Activated CD8-positive, alpha-beta T cell treated with anti-CD3 and anti-CD28 coated beads, Interleukin-2, amount 10 ng/mL, durations not matched to agents 7 days and 5 days (primary cell): Measurements from ENCODE around the gene CDHR4. TPM values are rescaled to one million over a fixed set of nuclear protein-coding genes. Genes with fewer than 3 reads are reported as not detected.
A peak's percentile ranks its signal among the peaks of the same experiment; 100 is the strongest.
"Not testable (repeated sequence)": the region's sequence is repeated elsewhere in the genome, so short reads cannot be mapped to it uniquely, and the experiment has no call there.

Experiments
- ATAC-seq: fragments of 150-1000 bp; cut with Tn5 transposase; one replicate; pipeline ENCODE4 v1.10.0; 2021; ENCODE audit warnings: moderate library complexity
- CTCF ChIA-PET: fragments of 350-600 bp; sonication (Branson Sonifier 250); formaldehyde crosslinking; loops from one replicate; lab custom pipeline; 2021; ENCODE audit warnings: antibody characterized with exemption; lab: Charles Lee
- POLR2A ChIA-PET: fragments of 350-600 bp; sonication (Branson Sonifier 250); formaldehyde crosslinking; loops from one replicate; lab custom pipeline; 2021; ENCODE audit warnings: antibody characterized with exemption; lab: Charles Lee
- DNase-seq: peaks from one replicate; pipeline ENCODE4 v3.0.0-alpha.2; 2020
- H3K27ac Mint-ChIP-seq: one replicate; pipeline ENCODE4 v1.8.0; 2021; ENCODE audit warnings: mild to moderate bottlenecking, mixed read lengths
- H3K27me3 Mint-ChIP-seq: one replicate; pipeline ENCODE4 v1.8.0; 2021; ENCODE audit warnings: low read depth, mixed read lengths
- H3K36me3 Mint-ChIP-seq: one replicate; pipeline ENCODE4 v1.8.0; 2021; ENCODE audit warnings: low read depth, mixed read lengths
- H3K4me1 Mint-ChIP-seq: one replicate; pipeline ENCODE4 v1.8.0; 2021; ENCODE audit warnings: low read depth, mixed read lengths
- H3K4me3 Mint-ChIP-seq: one replicate; pipeline ENCODE4 v1.8.0; 2021; ENCODE audit warnings: mild to moderate bottlenecking, mixed read lengths
- H3K9me3 Mint-ChIP-seq: one replicate; pipeline ENCODE4 v1.8.0; 2022; ENCODE audit warnings: mixed read lengths; ENCODE audit not compliant: insufficient read depth
- total RNA-seq, 2 experiments: library from RNA; stranded (reverse); gene quantifications; one replicate each; pipeline ENCODE4 v1.2.3, GENCODE V29; 2021

Gene CDHR4
- total RNA-seq, 2 experiments from 2014 or later = not detected

DNA sequence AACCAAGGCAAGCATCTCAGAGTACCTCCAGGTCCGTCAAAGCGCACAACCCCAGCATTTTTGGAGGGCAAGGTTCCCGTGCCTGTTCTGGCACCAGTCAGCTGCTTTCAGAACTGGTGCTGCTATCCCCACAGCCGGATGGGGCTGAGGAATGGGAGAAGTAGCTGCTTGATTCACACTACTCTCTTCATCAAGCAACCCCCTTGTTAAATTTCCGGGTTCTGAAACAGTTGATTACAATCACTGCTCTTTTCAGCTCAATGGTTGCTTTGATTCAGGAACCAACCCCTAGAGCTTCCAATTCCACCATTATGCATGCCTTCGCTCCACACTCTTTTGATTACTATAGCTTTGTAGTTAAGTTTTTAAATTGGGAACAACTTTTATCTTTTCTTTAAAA lies 26.3 kb upstream of the CDHR4 start:
- H3K27ac Mint-ChIP-seq = no peak overlapping the region
- no peak overlapping the region for H3K4me3 Mint-ChIP-seq
- POLR2A ChIA-PET = interaction anchor here (0.6 kb wide), 1 partner anchor 107 kb away, joined by 3 read pairs; the partner anchor contains the start of gene AMIGO3
- H3K4me1 Mint-ChIP-seq = no peaks in the 10 kb centered on the region
- DNase-seq (no peak), ATAC-seq (no peak)
- CTCF ChIA-PET = interaction anchor here (3.0 to 3.3 kb wide), 2 partner anchors 13 to 24 kb away, joined by 14 to 19 read pairs; partner anchors contain the start of gene INKA1
- H3K27me3 Mint-ChIP-seq = no peaks in the 10 kb centered on the region
- no peaks in the 10 kb centered on the region for H3K9me3 Mint-ChIP-seq
- H3K36me3 Mint-ChIP-seq = peaks cover 14% of the 10 kb centered on the region

- H3K36me3 Mint-ChIP-seq, ATAC-seq, H3K27ac Mint-ChIP-seq, H3K4me3 Mint-ChIP-seq, H3K9me3 Mint-ChIP-seq, DNase-seq, H3K4me1 Mint-ChIP-seq, H3K27me3 Mint-ChIP-seq: not testable (repeated sequence)
- POLR2A ChIA-PET = interaction anchor here (0.6 to 1.2 kb wide), 2 partner anchors 37 to 860 kb away, joined by 3 read pairs; partner anchors contain the start of gene IP6K1
- CTCF ChIA-PET = interaction anchor here (1.7 kb wide), 1 partner anchor 16 kb away, joined by 9 read pairs; no protein-coding TSS in a partner anchor
These were observed 23.5 kb upstream of the CDHR4 start for GRCh38 chr3:49823131-49823530.

- no peaks in the 10 kb centered on the region for H3K9me3 Mint-ChIP-seq
- H3K4me1 Mint-ChIP-seq = peaks cover 34% of the 10 kb centered on the region
- peak within 1 kb of the TSS; percentile 97 for H3K4me3 Mint-ChIP-seq
- peak within 1 kb of the TSS; percentile 98 for H3K27ac Mint-ChIP-seq
- ATAC-seq = peak; percentile 95
- POLR2A ChIA-PET = interaction anchor here (0.6 to 2.9 kb wide), 7 partner anchors 9 to 537 kb away, joined by 3 to 18 read pairs (median 3); partner anchors contain the start of genes CYB561D2, INKA1, IP6K1 and NPRL2
- no peaks in the 10 kb centered on the region for H3K27me3 Mint-ChIP-seq
- CTCF ChIA-PET = interaction anchor here (0.8 to 16.3 kb wide), 9 partner anchors 10 to 274 kb away, joined by 3 to 305 read pairs (median 3); partner anchors contain the start of genes AMIGO3, CDHR4 and INKA1
- peaks cover 40% of the 10 kb centered on the region for H3K36me3 Mint-ChIP-seq
- peak; percentile 63 for DNase-seq
These were observed 14.0 kb upstream of the CDHR4 start, which contains the start of gene UBA7 for GRCh38 chr3:49813497-49814174. UBA7 (minus strand) TSS chr3:49813953; CDS start chr3:49813787, 166 bp downstream.

DNA sequence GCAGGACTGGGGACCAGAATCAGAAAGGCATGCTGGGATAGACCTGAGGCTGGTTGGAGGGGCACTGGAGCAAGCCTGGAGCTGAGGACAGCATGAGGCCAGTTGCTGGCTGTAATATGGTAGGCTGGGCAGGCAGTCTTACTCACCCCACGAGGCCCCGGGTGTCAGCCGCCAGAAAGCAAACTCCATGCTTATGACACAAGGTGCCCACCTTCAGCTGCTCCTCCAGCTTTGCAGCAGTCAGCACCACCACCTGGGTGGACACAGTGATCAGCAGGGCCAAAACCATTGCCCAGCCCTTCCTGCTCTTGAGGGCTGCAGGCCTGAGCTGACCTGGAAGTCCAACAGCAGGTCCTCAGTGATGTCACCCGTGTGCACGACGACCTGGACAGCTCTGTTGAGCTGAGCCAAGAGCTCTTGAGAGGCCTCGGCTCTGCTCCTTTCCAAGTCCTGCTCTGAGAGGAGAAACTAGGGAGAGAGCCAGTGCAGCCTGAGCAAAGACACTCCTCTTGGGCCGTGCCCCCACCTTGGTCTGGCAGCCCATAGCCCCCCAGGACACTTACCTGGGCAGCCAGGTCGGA lies 13.3 kb upstream of the CDHR4 start:
- Mint-ChIP-seq H3K27ac (peak overlapping the region; percentile 98), H3K9me3 (no peaks in the 10 kb centered on the region), H3K4me3 (peak overlapping the region; percentile 97), H3K36me3 (peaks cover 44% of the 10 kb centered on the region), H3K4me1 (peaks cover 41% of the 10 kb centered on the region), H3K27me3 (no peaks in the 10 kb centered on the region)
- ChIA-PET POLR2A (interaction anchor here (0.6 to 2.9 kb wide), 7 partner anchors 8 to 537 kb away, joined by 3 to 18 read pairs (median 3); partner anchors contain the start of genes CYB561D2, INKA1, IP6K1 and NPRL2), CTCF (interaction anchor here (0.8 to 16.3 kb wide), 9 partner anchors 9 to 273 kb away, joined by 3 to 305 read pairs (median 3); partner anchors contain the start of genes AMIGO3, CDHR4, INKA1 and IP6K1)
- no peak for DNase-seq
- ATAC-seq = no peak

DNA sequence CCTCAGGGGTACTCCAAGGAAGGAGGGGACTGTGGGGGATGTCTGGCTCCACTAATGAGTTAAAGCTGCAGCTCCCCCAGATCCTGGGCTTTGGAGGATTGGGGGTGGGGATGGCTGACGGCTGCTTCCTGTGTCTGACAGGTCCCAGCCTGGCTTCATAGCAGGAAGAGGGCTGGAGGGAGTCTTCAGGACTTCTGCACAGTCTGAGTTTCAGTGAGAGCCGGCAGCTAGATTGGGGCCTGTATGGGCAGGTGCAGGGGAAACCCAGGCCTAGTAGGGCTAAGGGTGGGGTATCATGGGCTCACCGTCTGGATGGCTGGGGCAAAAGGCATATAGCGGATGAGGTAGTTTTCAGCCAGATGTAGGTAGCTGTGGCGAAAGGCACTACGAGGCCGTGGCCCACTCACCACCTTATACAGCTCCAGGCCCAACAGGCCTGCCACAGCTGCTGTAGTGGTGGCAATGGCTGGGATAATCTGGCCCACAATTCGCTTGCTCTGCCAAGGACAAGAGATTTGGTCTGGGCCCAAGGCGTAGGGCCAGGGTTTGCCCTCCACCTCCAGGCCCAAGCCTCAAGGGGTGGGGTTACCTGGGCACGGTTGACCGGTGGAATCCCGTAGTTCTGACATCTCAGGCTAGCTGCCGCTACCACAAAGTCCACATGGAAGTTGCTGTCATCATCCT lies 7.9 kb upstream of the CDHR4 start:
- ATAC-seq (no peak), DNase-seq (no peak)
- Mint-ChIP-seq H3K27me3 (no peaks in the 10 kb centered on the region), H3K9me3 (no peaks in the 10 kb centered on the region), H3K27ac (peak overlapping the region; percentile 77), H3K4me3 (no peak overlapping the region), H3K4me1 (peaks cover 72% of the 10 kb centered on the region), H3K36me3 (peaks cover 49% of the 10 kb centered on the region)
- CTCF ChIA-PET = interaction anchor here (0.8 to 16.3 kb wide), 3 partner anchors 29 to 135 kb away, joined by 3 to 305 read pairs (median 3); no protein-coding TSS in a partner anchor
- POLR2A ChIA-PET = no interaction called here

DNA sequence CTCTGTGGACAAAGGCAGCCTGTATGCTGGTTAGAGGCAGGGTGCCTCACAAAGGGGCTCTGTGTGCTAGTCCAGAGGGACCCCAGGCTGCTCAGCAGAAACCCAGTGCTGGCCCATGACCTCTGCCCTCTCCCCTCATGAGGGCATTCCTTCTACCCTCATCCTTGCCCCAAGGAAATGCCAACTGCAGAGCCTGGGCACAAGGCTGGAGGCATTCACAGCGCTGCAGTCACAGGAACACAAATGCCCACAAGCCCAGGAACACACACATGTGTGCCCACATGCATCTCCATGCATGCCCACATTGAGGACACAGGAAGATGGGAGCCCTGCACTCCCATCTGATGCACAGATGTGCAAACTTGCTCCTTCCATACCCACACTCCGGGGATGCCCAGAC lies 7.2 kb upstream of the CDHR4 start:
- DNase-seq = no peak
- Mint-ChIP-seq H3K27ac (peak overlapping the region; percentile 77), H3K27me3 (peaks cover 4% of the 10 kb centered on the region), H3K4me3 (peak overlapping the region; percentile 38), H3K9me3 (no peaks in the 10 kb centered on the region), H3K36me3 (peaks cover 44% of the 10 kb centered on the region), H3K4me1 (peaks cover 70% of the 10 kb centered on the region)
- ChIA-PET CTCF (interaction anchor here (0.8 to 16.3 kb wide), 2 partner anchors 29 to 134 kb away, joined by 3 to 305 read pairs; no protein-coding TSS in a partner anchor), POLR2A (interaction anchor here (0.5 to 4.2 kb wide), 2 partner anchors 10 to 20 kb away, joined by 3 to 23 read pairs; partner anchors contain the start of gene IP6K1)
- ATAC-seq = no peak

GRCh38 chr3:49805897-49806701 lies 6.4 kb upstream of the CDHR4 start:
- ATAC-seq = no peak
- H3K27ac Mint-ChIP-seq = peak overlapping the region; percentile 77
- peak; percentile 67 for DNase-seq

DNA sequence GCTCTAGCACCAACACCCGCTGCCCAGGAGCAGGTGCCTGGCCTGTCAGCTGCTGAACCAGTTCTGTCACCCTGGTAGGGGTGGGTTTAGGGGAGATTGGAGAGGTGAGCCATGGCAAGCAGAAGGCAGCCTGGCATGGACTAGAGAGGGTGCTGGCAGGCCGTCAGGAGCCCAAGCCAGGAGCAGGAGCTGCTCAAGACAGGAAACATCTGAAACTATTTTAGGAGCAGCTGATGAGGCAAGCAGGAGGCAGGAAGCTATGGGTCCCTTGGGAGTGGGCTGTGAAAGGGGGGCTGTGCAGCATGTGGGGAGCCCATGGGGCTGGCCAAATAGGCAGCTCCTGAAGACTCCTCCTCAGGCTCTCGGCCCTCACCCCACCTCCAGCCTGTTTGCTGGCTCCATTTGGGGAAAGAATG lies 5.7 kb upstream of the CDHR4 start:
- Mint-ChIP-seq H3K27ac (peak overlapping the region; percentile 77), H3K4me1 (peaks cover 60% of the 10 kb centered on the region), H3K4me3 (no peak overlapping the region), H3K9me3 (no peaks in the 10 kb centered on the region), H3K27me3 (peaks cover 14% of the 10 kb centered on the region), H3K36me3 (peaks cover 31% of the 10 kb centered on the region)
- ChIA-PET CTCF (interaction anchor here (0.7 to 16.3 kb wide), 6 partner anchors 7 to 356 kb away, joined by 4 to 305 read pairs (median 12); partner anchors contain the start of genes AMIGO3 and UBA7), POLR2A (interaction anchor here (1.1 to 4.2 kb wide), 2 partner anchors 8 to 19 kb away, joined by 3 to 23 read pairs; partner anchors contain the start of gene IP6K1)
- DNase-seq = no peak
- ATAC-seq = no peak

More at GRCh38 chr3:49805897-49806701, 6.4 kb upstream of the CDHR4 start:
- ChIA-PET POLR2A (interaction anchor here (0.5 to 4.2 kb wide), 2 partner anchors 10 to 20 kb away, joined by 3 to 23 read pairs; partner anchors contain the start of gene IP6K1), CTCF (interaction anchor here (1.7 to 16.3 kb wide), 3 partner anchors 7 to 87 kb away, joined by 4 to 305 read pairs (median 39); partner anchors contain the start of genes AMIGO3 and UBA7)
- Mint-ChIP-seq H3K4me3 (peak overlapping the region; percentile 25), H3K27me3 (peaks cover 12% of the 10 kb centered on the region), H3K4me1 (peaks cover 64% of the 10 kb centered on the region), H3K36me3 (peaks cover 36% of the 10 kb centered on the region), H3K9me3 (no peaks in the 10 kb centered on the region)

DNA sequence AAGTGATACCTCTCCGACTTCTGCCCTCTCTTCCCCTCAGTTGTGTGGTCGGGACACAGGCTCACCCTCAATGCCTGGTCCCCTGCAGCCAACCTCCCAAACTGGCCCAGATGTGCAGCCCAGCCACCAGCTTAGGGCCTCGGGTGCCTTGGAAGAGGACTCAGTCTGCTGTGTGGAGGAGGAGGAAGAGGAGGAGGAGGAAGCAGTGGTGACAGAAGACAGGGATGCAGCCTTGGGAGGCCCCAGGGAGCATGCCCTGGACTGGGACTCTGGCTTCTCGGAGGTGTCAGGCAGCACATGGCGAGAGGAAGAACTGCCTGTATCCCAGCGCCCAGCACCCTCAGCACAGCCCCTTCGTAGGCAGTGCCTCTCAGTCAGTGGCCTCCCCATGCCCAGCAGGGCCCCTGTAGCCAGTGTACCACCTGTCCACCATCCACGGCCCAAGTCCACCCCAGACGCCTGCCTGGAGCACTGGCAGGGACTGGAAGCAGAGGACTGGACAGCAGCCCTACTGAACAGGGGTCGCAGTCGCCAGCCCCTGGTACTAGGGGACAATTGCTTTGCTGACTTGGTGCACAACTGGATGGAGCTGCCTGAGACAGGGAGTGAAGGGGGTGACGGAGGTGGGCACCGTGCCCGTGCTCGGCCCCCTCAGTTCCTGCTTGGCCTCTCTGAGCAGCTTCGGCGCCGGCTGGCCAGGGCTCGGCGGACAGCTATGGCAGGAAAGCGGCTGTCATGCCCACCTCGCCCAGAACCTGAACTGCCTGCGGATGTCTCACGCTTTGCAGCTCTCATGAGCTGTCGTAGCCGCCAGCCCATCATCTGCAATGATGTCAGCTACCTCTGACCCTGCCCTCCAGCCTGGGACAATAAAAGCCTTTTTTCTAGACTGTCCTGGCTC lies 4.7 kb upstream of the CDHR4 start:
- peak overlapping the region; percentile 77 for H3K27ac Mint-ChIP-seq
- H3K27me3 Mint-ChIP-seq = peaks cover 16% of the 10 kb centered on the region
- ChIA-PET POLR2A (interaction anchor here (1.1 to 4.2 kb wide), 4 partner anchors 8 to 115 kb away, joined by 3 to 23 read pairs (median 10); partner anchors contain the start of genes IP6K1, MST1, RNF123 and UBA7), CTCF (interaction anchor here (0.7 to 16.3 kb wide), 12 partner anchors 8 to 355 kb away, joined by 3 to 305 read pairs (median 10); partner anchors contain the start of genes AMIGO3, IP6K1 and UBA7)
- ATAC-seq (no peak), DNase-seq (no peak)
- H3K4me1 Mint-ChIP-seq = peaks cover 57% of the 10 kb centered on the region
- no peaks in the 10 kb centered on the region for H3K9me3 Mint-ChIP-seq
- H3K36me3 Mint-ChIP-seq = peaks cover 21% of the 10 kb centered on the region
- peak overlapping the region; percentile 83 for H3K4me3 Mint-ChIP-seq
